Upper lobe of right lung (tissue), 1 donor: ENCODE measurements around the gene NCKAP5. TPM values are rescaled to one million over a fixed set of nuclear protein-coding genes. Genes with fewer than 3 reads are reported as not detected.
A peak's percentile ranks its signal among the peaks of the same experiment; 100 is the strongest.

Source experiments
- ATAC-seq: fragments of 200-7000 bp; cut with Tn5 transposase; one replicate; pipeline ENCODE4 v1.9.1; 2020; ENCODE audit warnings: mild to moderate bottlenecking, moderate library complexity
- DNase-seq: peaks from one replicate; pipeline ENCODE4 v3.0.0-alpha.2; 2020
- H3K27ac ChIP-seq: fragments of 200-600 bp; one replicate; pipeline ENCODE4 v1.8.0; 2022
- H3K27me3 ChIP-seq: fragments of 200-600 bp; one replicate; pipeline ENCODE4 v1.8.0; 2022; ENCODE audit warnings: mild to moderate bottlenecking
- H3K36me3 ChIP-seq: fragments of 200-600 bp; one replicate; pipeline ENCODE4 v1.8.0; 2022
- H3K4me1 ChIP-seq: fragments of 200-600 bp; one replicate; pipeline ENCODE4 v1.8.0; 2022
- H3K4me3 ChIP-seq: fragments of 200-600 bp; one replicate; pipeline ENCODE4 v1.8.0; 2022; ENCODE audit warnings: mild to moderate bottlenecking
- H3K9me3 ChIP-seq: fragments of 200-600 bp; one replicate; pipeline ENCODE4 v1.8.0; 2022
- intact Hi-C: fragments of 100-400 bp; cut with DNase I; formaldehyde crosslinking; loops from one replicate; pipeline ENCODE4 v1.11.0; 2022
- total RNA-seq: library from RNA; stranded (reverse); fragmentation: NEBNext Ultra II Directional; extraction: Animal tissue kit (Norgen Biotek cat#: 25700); gene quantifications from one replicate; pipeline ENCODE4 v1.2.1, GENCODE V29; 2021
- TF ChIP-seq, protein P1 (sequence below): fragments of 200-600 bp; IDR thresholded peaks from one replicate; pipeline ENCODE4 v1.8.0; 2022; ENCODE audit warnings: antibody characterized with exemption
- donor health status: DM: no; HTN: yes; CAD: no; lungs with severe emphysema.

Gene NCKAP5
- total RNA-seq, 1 donor from 2014 or later, result 40.8 TPM

DNA sequence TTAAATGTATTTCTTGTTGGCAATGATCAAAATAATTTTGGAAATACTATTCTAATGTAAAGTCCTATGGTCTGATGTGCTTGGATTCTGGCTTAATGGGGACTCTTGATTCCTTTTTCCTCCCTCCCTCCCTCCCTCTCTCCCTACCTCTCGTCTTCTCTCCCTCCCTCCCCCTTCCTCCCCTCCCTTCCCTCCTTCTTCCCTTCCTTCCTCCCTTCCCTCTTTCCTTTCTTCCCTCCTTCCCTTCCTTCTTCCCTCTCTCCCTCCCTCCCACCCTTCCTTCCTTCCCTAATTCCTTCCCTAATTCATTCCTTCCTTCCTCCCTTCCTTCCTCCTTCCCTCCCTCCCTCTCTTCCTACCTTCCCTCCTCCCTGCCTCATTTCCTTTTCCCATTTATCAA, 19.9 kb upstream of the NCKAP5 start:
- no peak for DNase-seq
- H3K27me3 ChIP-seq, result no peaks in the 10 kb centered on the region
- no peaks in the 10 kb centered on the region for H3K4me1 ChIP-seq
- H3K27ac ChIP-seq, result no peak overlapping the region
- H3K36me3 ChIP-seq, result no peaks in the 10 kb centered on the region
- TF ChIP-seq, protein P1, sequence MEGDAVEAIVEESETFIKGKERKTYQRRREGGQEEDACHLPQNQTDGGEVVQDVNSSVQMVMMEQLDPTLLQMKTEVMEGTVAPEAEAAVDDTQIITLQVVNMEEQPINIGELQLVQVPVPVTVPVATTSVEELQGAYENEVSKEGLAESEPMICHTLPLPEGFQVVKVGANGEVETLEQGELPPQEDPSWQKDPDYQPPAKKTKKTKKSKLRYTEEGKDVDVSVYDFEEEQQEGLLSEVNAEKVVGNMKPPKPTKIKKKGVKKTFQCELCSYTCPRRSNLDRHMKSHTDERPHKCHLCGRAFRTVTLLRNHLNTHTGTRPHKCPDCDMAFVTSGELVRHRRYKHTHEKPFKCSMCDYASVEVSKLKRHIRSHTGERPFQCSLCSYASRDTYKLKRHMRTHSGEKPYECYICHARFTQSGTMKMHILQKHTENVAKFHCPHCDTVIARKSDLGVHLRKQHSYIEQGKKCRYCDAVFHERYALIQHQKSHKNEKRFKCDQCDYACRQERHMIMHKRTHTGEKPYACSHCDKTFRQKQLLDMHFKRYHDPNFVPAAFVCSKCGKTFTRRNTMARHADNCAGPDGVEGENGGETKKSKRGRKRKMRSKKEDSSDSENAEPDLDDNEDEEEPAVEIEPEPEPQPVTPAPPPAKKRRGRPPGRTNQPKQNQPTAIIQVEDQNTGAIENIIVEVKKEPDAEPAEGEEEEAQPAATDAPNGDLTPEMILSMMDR, result no peak
- ATAC-seq, result no peak
- H3K4me3 ChIP-seq, result no peak overlapping the region
- H3K9me3 ChIP-seq, result no peaks in the 10 kb centered on the region
- intact Hi-C loops, result no loop called here

DNA sequence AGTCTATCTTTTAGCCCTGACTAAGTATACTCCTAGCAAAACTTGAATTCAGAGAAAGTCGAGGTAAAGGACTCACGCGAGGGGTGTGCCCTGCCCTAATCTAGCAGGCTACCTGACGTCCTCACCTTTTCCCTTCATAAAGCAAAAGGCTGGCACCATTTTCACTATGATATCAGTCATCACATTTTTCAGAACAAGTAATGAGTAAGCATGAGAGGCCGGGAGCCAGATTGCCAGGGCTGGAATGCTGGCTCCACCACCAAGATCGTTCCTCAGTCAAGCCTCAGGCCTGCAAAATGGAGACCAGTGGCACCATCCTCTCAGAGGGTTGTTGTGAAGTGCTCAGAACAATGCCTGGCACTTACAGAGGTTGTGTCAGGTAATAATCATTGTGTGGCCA, 18.7 kb upstream of the NCKAP5 start:
- Histone ChIP-seq H3K27me3 (no peaks in the 10 kb centered on the region), H3K4me3 (no peak overlapping the region), H3K9me3 (no peaks in the 10 kb centered on the region), H3K27ac (no peak overlapping the region), H3K4me1 (no peaks in the 10 kb centered on the region), H3K36me3 (no peaks in the 10 kb centered on the region)
- TF ChIP-seq, protein P1, result no peak
- intact Hi-C loops, result no loop called here
- peak; percentile 71 for ATAC-seq
- DNase-seq, result no peak

DNA sequence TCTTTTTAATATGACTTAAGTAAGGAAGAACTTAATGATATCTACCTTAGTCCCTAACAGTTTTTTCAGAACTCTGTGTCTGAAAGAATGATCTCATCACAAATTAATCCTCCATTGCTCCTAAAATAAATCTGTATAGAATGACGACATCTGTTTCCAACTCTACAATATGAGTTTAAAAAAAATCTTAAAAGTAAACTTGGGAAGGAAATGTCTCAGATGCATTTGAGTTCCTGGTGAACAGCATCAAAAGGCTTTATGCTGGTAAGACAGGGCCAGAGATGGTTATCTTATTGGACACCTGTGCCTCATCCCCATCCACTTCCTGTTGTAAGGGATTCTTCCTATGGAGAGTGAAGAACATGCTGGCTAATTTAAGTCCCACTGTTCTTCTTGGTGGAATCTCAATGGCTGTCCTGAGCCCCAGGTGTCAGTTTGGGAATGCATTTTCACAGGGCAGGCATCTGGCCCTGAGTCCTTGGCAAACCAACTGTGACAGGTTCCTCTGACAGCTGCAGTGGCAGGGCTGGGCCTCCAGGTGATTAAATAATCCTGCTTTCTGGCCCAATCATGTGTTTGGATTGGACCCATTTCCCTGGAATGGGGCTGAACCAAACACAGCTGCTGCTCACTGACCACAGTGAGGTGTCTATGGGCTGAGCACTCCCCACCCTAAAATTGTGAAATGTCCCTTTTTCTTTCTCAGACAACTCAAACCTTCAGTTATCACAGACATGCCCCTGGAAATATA, 12.9 kb upstream of the NCKAP5 start:
- no peaks in the 10 kb centered on the region for H3K27me3 ChIP-seq
- no peaks in the 10 kb centered on the region for H3K36me3 ChIP-seq
- ATAC-seq (no peak), DNase-seq (no peak)
- no peak overlapping the region for H3K27ac ChIP-seq
- no peaks in the 10 kb centered on the region for H3K9me3 ChIP-seq
- TF ChIP-seq, protein P1, result no peak
- H3K4me3 ChIP-seq, result no peak overlapping the region
- intact Hi-C loops, result no loop called here
- peaks cover 3% of the 10 kb centered on the region for H3K4me1 ChIP-seq

DNA sequence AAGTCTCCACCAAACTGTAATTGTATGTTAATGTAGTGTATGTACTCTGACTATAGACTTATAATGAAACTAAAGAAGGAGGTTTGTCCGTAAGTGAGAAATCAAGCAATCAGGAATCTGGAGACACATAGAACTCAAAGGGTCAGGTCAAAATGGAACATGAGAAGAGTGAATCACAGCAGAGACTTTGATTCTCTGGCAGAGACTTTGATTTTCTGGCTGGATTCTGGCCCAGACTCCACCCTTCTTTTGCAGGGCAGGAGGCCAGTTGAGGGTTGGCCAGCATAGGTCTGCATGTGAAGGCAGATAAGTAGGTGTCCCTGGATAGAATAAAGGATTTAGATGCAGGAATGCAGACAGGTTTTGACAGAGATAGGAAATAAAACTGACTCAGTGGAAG, 11.0 kb upstream of the NCKAP5 start:
- Histone ChIP-seq H3K27ac (no peak overlapping the region), H3K36me3 (no peaks in the 10 kb centered on the region), H3K4me3 (no peak overlapping the region), H3K27me3 (no peaks in the 10 kb centered on the region), H3K9me3 (no peaks in the 10 kb centered on the region), H3K4me1 (peaks cover 3% of the 10 kb centered on the region)
- intact Hi-C loops, result no loop called here
- DNase-seq, result no peak
- TF ChIP-seq, protein P1, result no peak
- ATAC-seq, result no peak

DNA sequence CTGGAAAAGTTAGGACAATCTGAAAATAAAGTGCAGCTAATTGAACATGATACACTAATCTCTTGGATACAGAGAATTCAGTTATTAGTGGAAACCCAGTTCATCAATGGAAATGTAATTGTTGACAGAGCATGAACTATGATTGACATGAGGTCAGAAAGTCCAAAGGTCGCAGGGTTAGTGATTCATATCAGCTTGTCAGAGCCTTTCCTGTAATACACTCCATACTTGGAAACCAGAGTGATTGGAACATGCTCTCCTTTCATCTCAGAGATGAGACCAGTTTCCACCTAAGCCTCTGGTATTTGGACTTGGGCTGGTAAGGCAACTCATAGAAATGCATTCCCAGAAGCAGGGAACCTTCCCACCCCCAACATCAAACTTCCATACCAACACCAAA, 8.5 kb upstream of the NCKAP5 start:
- TF ChIP-seq, protein P1, result no peak
- intact Hi-C loops, result no loop called here
- H3K4me3 ChIP-seq, result no peak overlapping the region
- ATAC-seq, result no peak
- no peak for DNase-seq
- peaks cover 3% of the 10 kb centered on the region for H3K4me1 ChIP-seq
- no peaks in the 10 kb centered on the region for H3K36me3 ChIP-seq
- no peak overlapping the region for H3K27ac ChIP-seq
- no peaks in the 10 kb centered on the region for H3K9me3 ChIP-seq
- no peaks in the 10 kb centered on the region for H3K27me3 ChIP-seq
